Umbilical cord (tissue), 2 donors: ENCODE data around the gene NME8. TPM values are rescaled to one million over a fixed set of nuclear protein-coding genes. Genes with fewer than 3 reads are reported as not detected.

Source experiments
- DNase-seq: peaks from one replicate; pipeline ENCODE4 v3.0.0-alpha.2; 2015; ENCODE audit warnings: low spot score
- total RNA-seq: library from RNA; depleted of rRNA; stranded (reverse); fragments of >200 nt; gene quantifications from one replicate; pipeline ENCODE4 v1.2.3, GENCODE V29; 2014; ENCODE audit warnings: low replicate concordance; ENCODE audit not compliant: insufficient read depth

NME8 gene
- total RNA-seq, 1 donor from 2014 or later, result not detected

GRCh38 chr7:37901236-37901827 is 52.9 kb downstream of the NME8 start:
- DNase-seq, result peak; percentile 39

GRCh38 chr7:37901890-37902524 is 53.6 kb downstream of the NME8 start:
- DNase-seq, result peak; percentile 37

GRCh38 chr7:37908221-37908788 is 59.9 kb downstream of the NME8 start:
- peak; percentile 11 for DNase-seq

DNA sequence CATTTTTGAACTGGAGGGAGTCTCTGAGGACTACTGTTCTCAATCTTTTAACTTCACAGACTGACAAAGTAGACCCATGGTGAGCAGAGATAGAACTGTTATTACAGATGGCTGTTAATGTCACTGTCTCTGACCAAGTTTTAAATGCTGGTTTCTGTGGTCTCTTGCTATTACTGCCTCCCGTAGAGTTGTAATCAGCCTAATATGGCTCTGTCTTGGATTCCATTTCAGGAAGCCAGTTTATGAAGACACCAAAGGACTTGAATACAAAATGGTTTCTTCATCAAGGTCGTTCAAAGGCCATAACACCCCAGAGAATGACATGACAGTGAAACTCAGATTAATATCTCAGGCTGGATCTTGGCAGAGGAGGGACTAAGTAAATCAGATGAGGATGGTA is 64.4 kb downstream of the NME8 start:
- DNase-seq, result no peak

DNA sequence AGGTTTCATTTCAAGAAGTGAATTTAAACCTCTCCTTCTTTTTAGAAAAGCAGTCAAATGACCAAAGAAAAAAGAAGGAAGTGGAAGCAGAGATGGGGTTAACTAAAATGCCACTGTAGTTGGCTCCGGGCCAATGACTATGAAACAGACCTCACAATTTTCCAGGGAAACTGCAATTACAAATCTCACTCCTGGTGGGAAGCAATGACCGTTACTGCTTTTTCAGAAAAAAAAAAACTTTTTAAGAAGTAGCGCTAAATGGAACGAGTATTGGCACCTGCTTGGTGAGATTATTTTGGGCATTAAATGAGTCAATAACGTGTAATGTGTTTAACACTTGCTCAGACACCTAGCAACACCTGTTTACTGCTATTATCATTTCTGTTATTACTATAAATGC is 67.0 kb downstream of the NME8 start:
- peak; percentile 27 for DNase-seq

DNA sequence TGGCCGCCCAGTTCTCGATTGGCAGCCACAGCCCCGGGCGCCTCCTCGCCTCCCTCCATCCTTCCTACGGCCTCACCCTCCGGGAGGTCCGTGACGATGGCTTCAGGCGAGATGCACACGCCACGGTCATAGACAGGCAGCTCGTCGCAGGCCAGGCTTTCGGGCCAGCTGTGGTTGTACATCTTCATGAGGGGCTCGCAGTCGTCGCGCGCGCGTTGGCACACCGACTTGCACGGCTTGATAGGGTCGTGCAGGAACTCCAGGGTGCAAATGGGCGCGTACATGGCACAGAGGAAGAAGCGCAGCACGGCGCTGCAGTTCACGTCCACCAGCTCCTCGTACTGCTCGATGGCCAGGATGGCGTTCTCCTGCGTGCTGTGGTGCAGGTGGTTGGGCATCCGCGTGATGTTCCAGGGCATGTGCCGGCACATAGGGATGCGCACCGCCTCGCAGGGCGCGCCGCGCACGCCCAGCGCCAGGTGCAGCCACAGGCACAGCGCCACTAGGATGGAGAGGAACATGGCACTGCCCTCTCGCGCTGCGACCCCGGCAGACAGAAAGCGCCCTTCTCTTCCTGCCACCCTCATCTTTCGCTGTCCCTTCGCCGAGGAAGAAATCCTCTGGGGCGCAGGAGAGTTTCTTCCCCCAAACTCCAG is 67.7 kb downstream of the NME8 start:
- DNase-seq, result peak; percentile 3

- DNase-seq, result peak; percentile 79
Observed at GRCh38 chr7:37916673-37917660, 68.6 kb downstream of the NME8 start, which contains the start of gene SFRP4. SFRP4 (minus strand) TSS chr7:37916817; CDS start chr7:37916537, 280 bp downstream.

DNA sequence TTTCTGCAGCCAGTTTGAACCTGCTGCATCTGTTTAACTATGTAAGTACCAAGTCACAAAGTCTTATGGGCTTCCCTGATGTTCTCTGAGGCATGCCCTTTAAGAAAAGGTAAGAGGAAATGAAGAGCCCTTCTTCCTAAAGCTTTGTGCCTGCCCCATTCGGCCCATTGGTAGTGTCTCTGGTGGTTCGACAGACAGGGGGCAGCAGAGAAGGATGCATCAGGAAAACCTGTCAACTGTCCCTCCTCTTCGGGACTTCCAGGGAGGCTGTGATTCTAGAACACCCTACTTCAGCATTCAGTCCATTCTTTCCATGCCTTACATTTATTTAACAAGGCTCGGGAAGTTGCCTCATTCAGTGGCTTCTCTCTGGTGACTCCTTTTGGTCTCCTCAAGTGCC is 70.1 kb downstream of the NME8 start:
- no peak for DNase-seq

DNA sequence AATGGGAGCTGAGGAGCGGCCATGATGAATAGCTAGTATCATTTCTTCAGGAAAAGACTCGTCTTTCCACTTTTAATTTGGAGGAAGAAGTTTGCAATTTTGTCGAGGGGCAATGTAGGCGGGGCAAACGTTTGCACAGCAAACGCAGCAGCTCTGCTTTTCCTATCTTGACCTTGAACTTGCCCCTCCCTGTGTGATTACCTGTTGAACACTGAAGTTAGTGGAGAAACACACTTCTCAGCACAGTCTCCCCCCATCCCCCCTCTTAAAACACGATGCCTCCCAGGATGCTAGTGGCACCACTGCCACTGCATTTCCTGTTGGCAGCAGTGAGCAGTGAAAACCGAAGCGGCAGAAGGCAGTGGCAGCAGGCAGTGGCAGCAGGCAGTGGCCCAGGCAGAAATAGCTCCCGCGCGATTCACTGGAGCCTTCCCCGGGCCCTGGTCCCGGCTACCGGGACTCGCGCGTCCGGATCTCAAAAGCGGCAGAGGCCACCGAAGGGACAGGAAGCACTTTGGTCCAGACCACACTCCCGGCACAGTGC is 72.0 kb downstream of the NME8 start, which contains the start of gene EPDR1:
Gene EPDR1 (plus strand): TSS at position 336 of the 544 bp plus-strand sequence. CDS start 300 bp downstream, outside the sequence.
- no peak for DNase-seq

GRCh38 chr7:37920849-37921805 is 72.7 kb downstream of the NME8 start:
- DNase-seq, result peak; percentile 31

DNA sequence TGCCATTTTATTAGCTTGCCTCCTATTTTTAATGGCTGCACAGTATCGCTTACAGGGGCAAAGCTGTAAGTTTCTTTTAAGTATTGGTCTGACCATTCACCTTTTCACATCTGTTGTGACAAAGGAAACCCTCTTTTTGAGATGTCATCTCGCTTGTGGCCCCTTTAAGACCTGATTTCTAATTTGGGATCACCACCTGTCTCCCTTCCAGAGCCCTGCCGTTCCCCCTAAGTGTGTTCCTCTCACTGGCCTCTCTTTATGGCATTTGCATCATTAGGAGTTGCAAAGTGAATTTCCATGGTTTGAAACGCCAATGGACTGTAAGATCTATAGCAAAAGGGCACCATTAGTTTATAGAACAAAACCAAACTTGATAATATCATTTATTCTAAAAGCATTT is 73.5 kb downstream of the NME8 start:
- no peak for DNase-seq

- DNase-seq, result no peak
Observed at GRCh38 chr7:37923996-37924395, 75.6 kb downstream of the NME8 start.

- DNase-seq, result no peak
Observed at GRCh38 chr7:37924491-37925041, 76.2 kb downstream of the NME8 start.

- no peak for DNase-seq
Observed at GRCh38 chr7:37925620-37926019, 77.2 kb downstream of the NME8 start.

GRCh38 chr7:37927773-37928444 is 79.5 kb downstream of the NME8 start:
- no peak for DNase-seq

DNA sequence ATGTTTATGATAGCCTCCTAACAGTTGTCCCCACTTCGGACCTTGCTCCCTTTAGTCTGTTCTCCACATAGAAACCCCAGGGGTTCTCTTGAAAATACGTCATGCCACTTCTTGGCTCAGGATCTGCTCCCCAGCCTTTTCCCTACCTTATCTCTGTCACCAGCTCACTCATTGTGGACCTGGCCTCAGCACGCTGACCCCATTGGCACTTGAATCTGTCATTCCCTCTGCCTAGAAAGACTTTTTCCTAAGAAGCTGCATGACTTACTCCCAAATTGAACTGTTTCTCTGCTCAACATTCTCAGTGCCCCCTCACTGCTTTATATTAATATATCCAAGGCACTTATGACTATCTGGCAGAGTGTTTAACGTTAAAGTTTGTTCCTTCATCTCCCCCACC is 80.5 kb downstream of the NME8 start:
- DNase-seq, result no peak

DNA sequence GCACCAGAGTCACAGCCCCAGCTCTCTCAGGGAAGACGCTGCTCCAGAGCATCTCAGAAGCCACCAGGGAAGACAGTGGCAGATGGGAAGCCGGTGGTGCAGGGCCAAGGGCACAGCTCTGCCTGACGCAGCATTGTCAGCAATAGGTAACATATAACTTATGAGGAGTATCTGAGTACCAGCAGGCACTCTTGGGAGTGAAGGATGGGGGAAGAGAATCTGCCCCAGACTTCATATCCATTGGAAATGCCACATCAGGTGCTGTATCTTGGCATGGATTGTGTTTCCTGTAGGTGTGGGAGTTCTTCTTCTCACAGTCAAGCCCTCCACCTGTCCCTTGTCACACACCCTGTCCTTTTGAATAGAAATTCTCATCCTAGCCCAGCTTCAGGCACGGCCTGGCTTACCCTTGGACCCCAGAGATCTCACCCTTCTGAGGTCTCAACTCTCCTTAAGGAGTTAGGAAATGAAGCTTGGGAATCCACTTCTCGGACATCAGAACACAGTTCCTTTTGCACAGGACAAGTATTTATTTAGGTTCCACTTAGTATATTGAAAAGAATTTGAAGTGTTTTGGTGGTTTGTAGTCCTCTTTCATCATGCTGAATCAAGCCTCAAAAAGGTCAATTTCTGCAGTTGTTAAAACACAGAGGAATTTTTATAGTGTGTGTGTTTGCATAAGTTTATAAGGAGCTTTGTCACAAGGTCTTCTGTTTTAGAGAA is 82.0 kb downstream of the NME8 start:
- DNase-seq, result no peak

- DNase-seq, result no peak
Observed at GRCh38 chr7:37932543-37932942, 84.1 kb downstream of the NME8 start.
